Uterine smooth muscle cell (primary cell): ENCODE measurements around the gene THAP11. TPM values are rescaled to one million over a fixed set of nuclear protein-coding genes. Genes with fewer than 3 reads are reported as not detected.

Experiments used
- total RNA-seq: library from RNA; depleted of rRNA; stranded (reverse); fragments of >200 nt; gene quantifications from 2 replicates; pipeline ENCODE4 v1.2.3, GENCODE V29; 2014

The THAP11 gene
- 36.4 and 43.2 TPM in 2 replicates for total RNA-seq

DNA sequence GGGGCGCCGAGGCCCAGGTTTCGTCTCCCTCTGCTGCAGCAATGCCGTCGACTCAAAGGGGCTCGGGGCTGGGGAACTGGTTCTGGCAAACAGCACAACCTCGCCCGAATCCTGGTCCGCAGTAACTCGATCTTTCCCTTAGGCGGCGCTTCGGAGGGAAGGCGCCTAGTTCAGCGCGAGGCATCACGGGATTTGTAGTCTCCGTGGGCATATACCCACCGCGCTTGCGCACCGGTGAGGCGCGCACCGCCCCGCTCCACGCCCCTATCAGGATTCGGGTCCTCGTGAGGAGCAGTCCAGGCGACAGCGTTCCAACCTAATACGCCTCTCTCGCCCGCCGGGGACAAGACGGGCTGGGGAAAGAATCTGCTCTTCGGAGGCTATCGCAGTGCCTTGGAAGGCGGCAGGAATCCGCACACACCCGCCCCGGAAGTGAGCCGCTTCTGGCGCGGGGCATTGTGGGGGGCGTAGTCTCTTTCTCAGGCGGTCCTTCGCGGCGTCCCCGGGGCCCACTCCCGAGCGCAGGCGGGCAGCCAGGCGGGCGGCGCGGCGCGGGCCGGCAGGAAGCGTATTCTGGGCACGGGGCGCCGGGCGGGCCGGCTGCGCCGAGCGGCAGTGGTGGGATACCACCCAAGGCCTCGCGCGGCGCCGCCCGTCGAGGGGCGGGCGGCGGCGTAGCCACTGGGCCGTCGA is at the start of gene THAP11:
Gene THAP11 (plus strand): TSS at position 505 of the 693 bp plus-strand sequence. CDS start 235 bp downstream, outside the sequence.

DNA sequence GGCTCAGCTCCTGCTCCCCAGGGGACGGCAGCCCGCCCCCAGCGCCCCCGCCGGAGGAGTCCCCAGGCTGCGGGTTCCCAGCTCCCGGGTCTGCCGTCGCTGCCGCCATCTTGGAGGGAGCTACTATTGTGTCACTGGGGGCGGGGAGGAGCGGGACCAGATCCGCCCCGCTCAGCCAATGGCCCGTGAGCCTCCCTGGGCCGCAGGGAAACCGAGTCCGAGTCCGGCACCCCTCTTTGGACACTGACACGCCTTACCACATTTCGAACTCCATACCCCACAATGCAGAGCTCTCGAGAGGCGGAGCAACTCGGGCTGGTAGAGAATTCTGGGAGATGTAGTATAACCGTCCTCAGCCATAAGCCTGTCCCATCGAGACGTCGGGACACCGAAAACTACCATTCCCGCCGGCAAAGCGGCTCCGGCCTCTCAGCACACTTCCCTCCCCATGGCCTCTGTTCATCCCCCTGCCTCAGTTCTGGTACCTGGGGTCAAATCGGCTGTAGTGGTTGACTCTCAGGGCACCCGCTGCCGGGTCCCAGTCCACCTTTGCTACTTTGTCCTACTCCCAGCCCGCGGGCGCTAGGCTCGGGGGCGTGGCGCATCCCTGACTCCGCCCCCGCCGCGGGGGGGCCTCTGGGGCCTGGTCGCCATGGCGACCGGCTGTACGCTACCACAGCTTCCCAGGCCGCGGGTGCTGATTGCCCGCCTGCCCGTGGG is 35.5 kb upstream of the THAP11 start, which contains the start of the genes RANBP10 and TSNAXIP1:
Gene RANBP10 (minus strand): TSS at position 133 of the 720 bp plus-strand sequence. CDS start 24 bp downstream, at position 109.
Gene TSNAXIP1 (plus strand): TSS at position 462 of the 720 bp plus-strand sequence. CDS start 261 bp downstream, outside the sequence.

GRCh38 chr16:67846320-67847063 is 4.4 kb downstream of the THAP11 start, which contains the start of gene NUTF2:
TSS of gene NUTF2 (plus strand) at chr16:67846933. CDS start at chr16:67865131, 18,198 bp downstream.

DNA sequence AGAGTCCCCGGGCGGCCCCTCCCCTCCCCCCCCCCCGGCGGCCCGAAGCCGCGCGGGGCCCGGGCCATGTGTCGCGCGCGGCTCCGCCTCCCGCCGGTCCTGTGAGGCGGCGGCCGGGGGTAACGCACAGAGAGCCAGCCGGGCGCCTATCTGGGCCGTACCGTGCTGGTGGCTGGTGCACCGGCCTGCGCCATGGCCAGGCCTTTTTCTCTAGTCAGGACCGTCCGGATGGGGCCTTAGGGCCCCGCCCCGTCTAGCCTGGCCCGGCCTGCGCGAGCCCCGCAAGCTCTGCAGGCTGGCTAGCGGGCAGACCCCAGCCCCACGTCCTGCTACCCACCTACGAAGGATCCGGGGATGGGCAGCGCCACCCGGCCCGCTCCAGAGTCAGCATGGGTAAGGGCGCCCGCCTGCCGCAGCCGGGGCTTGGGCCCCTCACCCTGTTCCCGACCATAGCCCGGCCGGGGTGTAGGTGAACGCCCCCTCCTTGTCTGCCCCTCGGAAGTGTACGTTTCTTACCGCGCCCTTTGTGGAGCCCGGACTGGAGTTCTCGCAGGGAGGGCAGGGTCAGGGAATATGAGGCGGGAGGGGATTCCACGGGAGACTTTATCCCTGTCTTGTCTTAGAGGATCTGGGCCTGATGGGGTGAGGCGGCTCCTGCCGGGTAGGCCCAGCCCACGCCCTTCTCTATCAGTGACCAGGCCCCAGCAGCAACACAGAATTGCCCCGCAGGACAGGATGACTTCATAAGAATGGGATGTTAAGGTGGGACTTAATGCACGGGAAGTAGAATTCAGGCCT is 5.1 kb downstream of the THAP11 start, which contains the start of gene CENPT:
Gene CENPT (minus strand): TSS at position 630 of the 798 bp plus-strand sequence. CDS start 13,834 bp downstream, outside the sequence.

DNA sequence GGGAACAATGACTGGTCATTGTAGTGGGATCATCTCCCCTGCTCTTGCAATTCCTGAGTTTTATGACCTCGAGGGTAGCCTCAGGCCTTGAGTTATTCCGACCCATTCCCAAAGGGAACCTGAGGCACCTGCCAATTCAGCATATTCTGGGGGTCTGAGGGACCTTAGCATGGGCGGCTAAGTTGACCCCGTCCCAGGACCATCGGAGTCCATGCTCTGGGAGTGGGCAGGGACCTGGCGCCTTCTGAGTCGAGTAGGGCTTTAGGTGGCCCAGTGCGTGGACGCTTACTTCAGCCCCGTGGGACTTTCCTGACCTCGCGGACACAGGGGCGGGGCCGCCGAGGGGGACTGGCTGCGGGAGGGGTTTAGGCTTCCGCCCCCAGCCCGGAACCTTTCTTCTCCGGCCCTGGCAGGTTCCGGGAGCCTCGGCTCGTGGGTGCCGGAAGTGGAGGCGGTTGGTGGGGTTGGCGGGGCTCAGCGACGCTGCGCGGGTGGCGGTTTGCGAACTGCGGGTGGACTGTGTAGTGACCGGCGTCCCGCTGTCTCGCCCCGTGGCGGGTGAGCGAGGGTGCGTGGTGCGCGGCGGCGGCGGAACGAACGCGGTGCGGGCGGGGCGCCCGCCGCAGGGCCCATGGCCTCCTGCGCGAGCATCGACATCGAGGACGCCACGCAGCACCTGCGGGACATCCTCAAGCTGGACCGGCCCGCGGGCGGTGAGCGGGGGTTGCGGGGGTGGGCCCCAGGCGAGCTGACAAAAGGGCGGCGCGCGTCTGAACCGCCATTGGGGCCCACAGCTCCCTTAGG is 30.7 kb downstream of the THAP11 start, which contains the start of gene EDC4:
Gene EDC4 (plus strand): TSS at position 422 of the 804 bp plus-strand sequence. CDS start 210 bp downstream, at position 632.

DNA sequence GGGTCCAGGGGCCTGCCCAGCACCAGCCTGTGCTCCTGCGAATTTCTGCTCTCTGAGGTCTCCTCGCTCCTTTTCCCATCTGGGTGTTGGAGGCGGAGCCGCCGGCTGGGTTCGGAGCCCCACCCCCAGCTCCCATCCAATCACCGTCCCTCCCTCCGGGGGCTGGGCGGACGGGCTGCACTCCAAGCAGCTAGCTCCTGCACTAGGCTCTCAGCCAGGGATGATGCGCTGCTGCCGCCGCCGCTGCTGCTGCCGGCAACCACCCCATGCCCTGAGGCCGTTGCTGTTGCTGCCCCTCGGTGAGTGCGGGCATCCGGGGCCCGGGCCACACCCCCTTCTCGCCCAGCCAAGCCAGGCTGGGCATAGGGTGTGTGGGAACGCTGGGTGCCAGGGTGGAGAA is 42.6 kb downstream of the THAP11 start, which contains the start of gene NRN1L:
Gene NRN1L (plus strand): TSS at position 202 of the 400 bp plus-strand sequence. CDS start 19 bp downstream, at position 221.

GRCh38 chr16:67892899-67893742 is 51.0 kb downstream of the THAP11 start, which contains the start of gene PSKH1:
TSS of gene PSKH1 (plus strand) at chr16:67893254. CDS start at chr16:67908750, 15,496 bp downstream.

Other genes starting within 250 kb of the THAP11 start
- 0.22 and 1.1 TPM in 2 replicates for gene CARMIL2, start 197.2 kb upstream of the THAP11 start, total RNA-seq
- gene ACD, start 182.1 kb upstream of the THAP11 start, total RNA-seq = 13.0 and 19.8 TPM in 2 replicates
- gene PARD6A, start 181.4 kb upstream of the THAP11 start, total RNA-seq = 2.2 and 4.0 TPM in 2 replicates
- gene ENKD1, start 175.6 kb upstream of the THAP11 start, total RNA-seq = 20.4 and 21.2 TPM in 2 replicates
- 3.4 and 4.0 TPM in 2 replicates for gene C16orf86, start 175.5 kb upstream of the THAP11 start, total RNA-seq
- 17.1 and 20.5 TPM in 2 replicates for gene GFOD2, start 123.0 kb upstream of the THAP11 start, total RNA-seq
- gene RANBP10, start 35.8 kb upstream of the THAP11 start, total RNA-seq = 3.8 and 3.9 TPM in 2 replicates
- gene TSNAXIP1, start 35.4 kb upstream of the THAP11 start, total RNA-seq = 0.50 and 0.89 TPM in 2 replicates
- gene NUTF2, start 4.6 kb downstream of the THAP11 start, total RNA-seq = 95.5 and 98.3 TPM in 2 replicates
- gene CENPT, start 5.4 kb downstream of the THAP11 start, total RNA-seq = 24.4 and 49.5 TPM in 2 replicates
- gene EDC4, start 30.7 kb downstream of the THAP11 start, total RNA-seq = 46.4 and 57.3 TPM in 2 replicates
- not detected in 2 replicates for gene NRN1L, start 42.6 kb downstream of the THAP11 start, total RNA-seq
- 16.2 and 20.1 TPM in 2 replicates for gene PSKH1, start 50.9 kb downstream of the THAP11 start, total RNA-seq
- gene CTRL, start 89.5 kb downstream of the THAP11 start, total RNA-seq = 0.33 TPM in 1 of 2 replicates, not detected in the other
- gene PSMB10, start 94.5 kb downstream of the THAP11 start, total RNA-seq = 44.0 and 53.4 TPM in 2 replicates
- 4.1 and 7.5 TPM in 2 replicates for gene LCAT, start 101.8 kb downstream of the THAP11 start, total RNA-seq
- 96.9 and 118 TPM in 2 replicates for gene SLC12A4, start 126.3 kb downstream of the THAP11 start, total RNA-seq
- not detected in 2 replicates for gene DPEP3, start 138.2 kb downstream of the THAP11 start, total RNA-seq
- gene DPEP2, start 157.2 kb downstream of the THAP11 start, total RNA-seq = not detected in 2 replicates
- not detected in 2 replicates for gene DPEP2NB, start 173.6 kb downstream of the THAP11 start, total RNA-seq
- 14.1 and 20.3 TPM in 2 replicates for gene DDX28, start 180.9 kb downstream of the THAP11 start, total RNA-seq
- 17.7 and 29.8 TPM in 2 replicates for gene DUS2, start 181.0 kb downstream of the THAP11 start, total RNA-seq
- 7.3 and 8.4 TPM in 2 replicates for gene NFATC3, start 243.1 kb downstream of the THAP11 start, total RNA-seq